HG02870 (cell line): ENCODE results near the gene GAPDHS.

ENCODE experiments used
- ATAC-seq: cut with Tn5 transposase; IDR thresholded peaks from one replicate; pipeline ENCODE4 v1.9.1; 2021; ENCODE audit warnings: mild to moderate bottlenecking, moderate library complexity; ENCODE audit not compliant: unreplicated experiment

GAPDHS gene

GRCh38 chr19:35509861-35510625, 23.2 kb upstream of the GAPDHS start:
- ATAC-seq = no peak

- no peak for ATAC-seq
Measured at GRCh38 chr19:35510626-35510964, 22.7 kb upstream of the GAPDHS start.

GRCh38 chr19:35511337-35511736, 21.9 kb upstream of the GAPDHS start:
- ATAC-seq = no peak

- ATAC-seq = no peak
Measured at GRCh38 chr19:35512831-35513627, 20.2 kb upstream of the GAPDHS start.

- ATAC-seq = no peak
Measured at GRCh38 chr19:35513628-35514281, 19.5 kb upstream of the GAPDHS start, which contains the start of gene DMKN. Gene DMKN (minus strand): TSS chr19:35513649. CDS start chr19:35513475, 174 bp downstream.

GRCh38 chr19:35514282-35514809, 18.9 kb upstream of the GAPDHS start:
- no peak for ATAC-seq

GRCh38 chr19:35516310-35516709, 16.9 kb upstream of the GAPDHS start:
- no peak for ATAC-seq

- no peak for ATAC-seq
Measured at GRCh38 chr19:35517342-35517741, 15.9 kb upstream of the GAPDHS start.

GRCh38 chr19:35518313-35518712, 14.9 kb upstream of the GAPDHS start:
- ATAC-seq = no peak

GRCh38 chr19:35519291-35519690, 14.0 kb upstream of the GAPDHS start:
- ATAC-seq = no peak

GRCh38 chr19:35521124-35521743, 12.0 kb upstream of the GAPDHS start:
- no peak for ATAC-seq

GRCh38 chr19:35522745-35523327, 10.4 kb upstream of the GAPDHS start:
- ATAC-seq = no peak

- no peak for ATAC-seq
Measured at GRCh38 chr19:35524181-35524837, 8.9 kb upstream of the GAPDHS start.

GRCh38 chr19:35525873-35526272, 7.4 kb upstream of the GAPDHS start:
- ATAC-seq = no peak

- ATAC-seq = no peak
Measured at GRCh38 chr19:35528218-35529038, 4.8 kb upstream of the GAPDHS start, which contains the start of gene SBSN. Gene SBSN (minus strand): TSS chr19:35528311. CDS start chr19:35528281, 30 bp downstream.

GRCh38 chr19:35529241-35530218, 3.7 kb upstream of the GAPDHS start:
- ATAC-seq = no peak

- ATAC-seq = no peak
Measured at GRCh38 chr19:35531291-35531690, 2.0 kb upstream of the GAPDHS start.

- ATAC-seq = no peak
Measured at GRCh38 chr19:35533822-35534392, 651 bp downstream of the GAPDHS start.
